Activated naive CD4-positive, alpha-beta T cell treated with anti-CD3 and anti-CD28 coated beads, Interleukin-2, amount 50 U/mL, for 72 hours (primary cell): ENCODE results near the gene NEMP1. TPM values are rescaled to one million over a fixed set of nuclear protein-coding genes. Genes with fewer than 3 reads are reported as not detected.
A peak's percentile ranks its signal among the peaks of the same experiment; 100 is the strongest.
"Not testable (repeated sequence)": the region's sequence is repeated elsewhere in the genome, so short reads cannot be mapped to it uniquely, and the experiment has no call there.

Experiments
- ATAC-seq, 2 donors: fragments of 150-1000 bp; cut with Tn5 transposase; 2 replicates each; pipeline ENCODE4 v1.10.0; 2021; ENCODE audit warnings: mild to moderate bottlenecking in 2 of 2, moderate library complexity in 2 of 2
- DNase-seq, 2 donors: peaks; one replicate each; pipeline ENCODE4 v3.0.0; 2021 to 2022; ENCODE audit warnings: low spot score in 2 of 2
- H3K27ac Mint-ChIP-seq, 2 donors: one replicate each; pipeline ENCODE4 v1.8.0; 2022; ENCODE audit warnings: mild to moderate bottlenecking in 2 of 2, mixed read lengths in 2 of 2
- H3K36me3 Mint-ChIP-seq, 2 donors: one replicate each; pipeline ENCODE4 v1.8.0; 2022; ENCODE audit warnings: mixed read lengths in 2 of 2
- H3K9me3 Mint-ChIP-seq, 2 donors: one replicate each; pipeline ENCODE4 v1.8.0; 2022; ENCODE audit warnings: mixed read lengths in 2 of 2
- total RNA-seq, 2 donors: library from RNA; stranded (reverse); gene quantifications; one replicate each; pipeline ENCODE4 v1.2.3, GENCODE V29; 2022

NEMP1 gene
- total RNA-seq, 2 donors from 2014 or later: 80.2 to 182 TPM

DNA sequence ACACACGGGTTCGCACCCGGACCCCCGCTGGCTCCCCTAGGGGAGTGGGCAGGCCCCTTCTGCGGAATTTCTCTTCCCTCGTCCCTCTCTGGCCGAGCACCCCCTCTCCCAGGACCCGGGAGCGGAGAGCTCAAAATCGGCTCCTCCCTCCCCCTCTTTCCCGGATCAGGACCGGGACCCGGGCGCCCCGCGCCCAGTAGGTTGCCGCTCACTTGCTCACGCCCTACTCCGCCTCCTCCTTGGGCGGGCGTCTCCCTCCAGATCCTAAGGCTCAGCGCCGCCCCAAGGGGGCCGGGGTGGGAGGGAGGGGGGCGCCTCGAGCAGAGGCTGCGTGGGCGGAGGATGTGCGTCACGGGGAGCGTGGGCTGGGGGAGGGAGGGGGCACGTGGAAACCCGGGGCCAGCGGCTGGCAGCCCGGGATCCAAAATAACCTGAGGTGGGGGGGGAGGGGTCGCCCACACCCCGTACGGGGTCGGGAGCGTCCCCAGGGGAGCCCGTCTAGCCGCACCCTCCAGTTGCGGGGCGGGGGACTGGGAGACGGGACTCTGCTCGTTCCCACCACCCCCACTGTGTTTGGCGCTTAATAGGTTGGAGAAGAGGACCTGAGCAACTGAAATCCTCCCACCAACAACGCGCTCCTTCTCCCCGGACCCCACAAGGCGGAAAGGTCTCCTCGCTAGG lies 8.6 kb upstream of the NEMP1 start:
- peak; percentile 51 to 59 for ATAC-seq
- peak; percentile 83 to 85 for DNase-seq
- peak overlapping the region; percentile 96 to 98 for H3K27ac Mint-ChIP-seq
- no peaks in the 10 kb centered on the region for H3K9me3 Mint-ChIP-seq
- peaks cover 9 to 43% of the 10 kb centered on the region in 2 donors for H3K36me3 Mint-ChIP-seq

DNA sequence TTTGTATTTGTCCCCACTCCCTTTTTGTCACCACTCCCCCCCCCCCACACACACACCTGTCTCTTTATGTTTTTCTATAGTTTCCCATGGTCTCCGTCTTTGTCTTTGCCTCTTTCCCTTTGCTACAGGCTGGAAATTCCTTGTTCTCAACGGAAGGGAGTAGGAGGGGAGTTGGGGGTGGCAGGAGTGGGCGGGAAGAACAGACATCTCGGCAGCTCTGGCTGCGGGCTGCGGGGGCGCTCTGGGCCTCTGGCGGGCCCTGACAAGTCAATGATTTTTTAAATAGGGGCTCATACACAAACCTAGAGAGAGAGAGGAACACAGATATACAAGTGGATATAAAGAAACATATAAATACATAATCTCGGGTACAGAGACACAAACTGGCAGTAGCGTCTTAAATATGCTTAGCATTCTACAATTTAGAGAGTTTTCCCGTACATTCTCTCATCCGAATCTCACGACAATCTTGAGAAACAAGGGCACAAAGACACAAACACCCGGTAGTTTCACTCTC lies 8.0 kb upstream of the NEMP1 start:
- H3K9me3 Mint-ChIP-seq: no peaks in the 10 kb centered on the region
- ATAC-seq (no peak), DNase-seq (no peak)
- H3K27ac Mint-ChIP-seq: peak overlapping the region; percentile 96 to 98
- H3K36me3 Mint-ChIP-seq: peaks cover 9 to 43% of the 10 kb centered on the region in 2 donors

DNA sequence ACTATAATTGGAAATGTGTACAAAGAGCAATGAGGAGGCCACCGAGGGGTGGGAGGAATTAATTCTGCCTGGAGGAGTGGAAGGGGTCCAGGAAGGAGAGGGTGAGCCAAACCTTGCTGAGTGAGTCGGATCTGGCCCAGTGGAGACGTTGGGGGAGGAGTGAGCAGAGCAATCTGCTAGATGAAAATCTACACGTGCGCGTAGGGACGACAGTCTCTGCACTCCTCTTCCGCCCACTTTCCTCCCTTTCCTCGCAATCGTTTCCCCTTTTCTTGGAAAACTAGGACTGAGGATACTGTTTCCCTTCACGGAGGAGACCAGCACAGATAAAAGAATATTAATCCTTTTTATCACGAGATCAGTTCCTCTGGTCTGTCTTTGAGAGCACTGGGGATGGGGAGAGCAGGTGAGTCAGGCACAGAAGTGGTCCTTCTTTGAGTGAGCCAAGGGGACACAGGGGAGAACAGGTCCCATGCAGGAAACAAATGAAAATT lies 7.5 kb upstream of the NEMP1 start:
- ATAC-seq: no peak
- H3K36me3 Mint-ChIP-seq: peaks cover 9 to 40% of the 10 kb centered on the region in 2 donors

DNA sequence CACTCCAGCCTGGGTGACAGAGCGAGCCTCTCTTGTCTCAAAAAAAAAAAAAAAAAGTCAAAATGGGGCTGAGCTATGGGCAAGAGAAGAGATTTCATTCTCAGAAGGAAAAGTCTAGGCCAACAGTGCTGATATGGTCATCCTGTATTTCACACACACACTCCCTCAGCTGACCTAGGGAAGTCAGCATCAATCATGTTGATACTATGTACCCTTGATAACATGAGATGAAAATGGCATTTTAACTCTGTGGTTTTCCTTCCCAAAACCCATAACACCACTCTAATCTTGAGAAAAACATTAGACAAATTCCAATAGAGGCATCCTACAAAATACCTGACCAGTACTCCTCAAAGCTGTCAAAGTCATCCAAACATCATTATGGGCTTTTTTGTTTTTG lies 2.3 kb upstream of the NEMP1 start:
- Mint-ChIP-seq H3K27ac (no peak overlapping the region), H3K36me3 (peaks cover 7 to 35% of the 10 kb centered on the region in 2 donors), H3K9me3 (no peaks in the 10 kb centered on the region)
- ATAC-seq (no peak), DNase-seq (no peak)

More for the DNA sequence above, 7.5 kb upstream of the NEMP1 start:
- Mint-ChIP-seq H3K27ac (peak overlapping the region; percentile 96 to 98), H3K9me3 (no peaks in the 10 kb centered on the region)
- peak in 1 of 2 donors; percentile 41 for DNase-seq

DNA sequence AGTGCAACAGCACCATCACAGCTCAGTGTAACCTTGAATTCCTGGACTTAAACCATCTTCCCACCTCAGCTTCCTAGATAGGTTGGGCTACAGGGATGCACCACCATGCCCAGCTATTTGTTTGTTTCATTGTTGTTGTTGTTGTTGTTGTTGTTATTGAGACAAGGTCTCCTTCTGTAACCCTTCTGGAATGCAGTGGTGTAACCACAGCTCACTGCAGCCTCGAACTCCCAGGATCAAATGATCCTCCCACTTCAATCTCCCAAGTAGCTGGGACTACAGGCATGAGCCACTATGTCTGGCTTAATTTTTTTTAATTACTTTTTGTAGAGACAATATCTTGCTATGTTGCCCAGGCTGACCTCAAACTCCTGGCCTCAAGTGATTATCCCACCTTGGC lies 1.2 kb upstream of the NEMP1 start:
- ATAC-seq (no peak), DNase-seq (no peak)
- Mint-ChIP-seq H3K9me3 (no peaks in the 10 kb centered on the region), H3K36me3 (peaks cover 7 to 25% of the 10 kb centered on the region in 2 donors), H3K27ac (peak overlapping the region; percentile 29 to 98)

DNA sequence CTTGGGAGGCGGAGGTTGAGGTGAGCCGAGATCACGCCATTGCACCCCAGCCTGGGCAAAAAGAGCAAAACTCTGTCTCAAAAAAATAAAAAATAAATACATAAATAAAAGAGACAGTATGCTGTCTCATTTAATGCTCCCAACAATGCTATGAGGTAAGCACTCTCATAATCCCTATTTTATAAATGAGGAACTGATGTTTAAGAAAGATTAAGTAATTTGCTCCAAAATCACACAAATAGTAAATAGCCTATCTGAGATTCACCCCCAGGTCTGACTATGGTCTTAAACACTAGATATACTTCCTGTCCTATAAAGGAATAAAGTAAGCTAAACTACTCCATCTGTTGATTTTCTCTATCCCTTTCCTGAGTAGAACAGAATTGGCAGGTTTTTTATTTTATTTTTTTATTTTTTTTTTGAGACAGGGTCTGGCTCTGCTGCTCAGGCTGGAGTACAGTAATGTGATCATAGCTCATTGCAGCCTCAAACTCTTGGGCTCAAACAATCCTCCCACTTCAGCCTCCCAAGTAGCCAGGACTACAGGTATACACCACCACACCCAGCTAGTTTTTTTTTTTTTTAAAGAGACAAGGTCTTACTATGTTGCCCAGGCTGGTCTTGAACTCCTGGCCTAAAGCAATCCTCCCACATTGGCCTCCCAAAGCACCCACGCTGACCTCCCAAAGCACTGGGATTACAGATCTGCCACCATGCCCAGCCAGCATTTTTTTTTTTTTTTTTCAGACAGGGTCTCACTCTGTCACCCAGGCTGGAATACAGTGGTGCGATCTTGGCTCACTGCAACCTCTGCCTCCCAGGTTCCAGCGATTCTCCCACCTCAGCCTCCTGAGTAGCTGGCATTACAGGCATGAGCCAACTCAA lies 4.8 kb downstream of the NEMP1 start:
- H3K9me3 Mint-ChIP-seq, ATAC-seq, DNase-seq: not testable (repeated sequence)
- peaks cover 28 to 55% of the 10 kb centered on the region in 2 donors for H3K36me3 Mint-ChIP-seq
- peak overlapping the region in 1 of 2 donors; percentile 86 for H3K27ac Mint-ChIP-seq

DNA sequence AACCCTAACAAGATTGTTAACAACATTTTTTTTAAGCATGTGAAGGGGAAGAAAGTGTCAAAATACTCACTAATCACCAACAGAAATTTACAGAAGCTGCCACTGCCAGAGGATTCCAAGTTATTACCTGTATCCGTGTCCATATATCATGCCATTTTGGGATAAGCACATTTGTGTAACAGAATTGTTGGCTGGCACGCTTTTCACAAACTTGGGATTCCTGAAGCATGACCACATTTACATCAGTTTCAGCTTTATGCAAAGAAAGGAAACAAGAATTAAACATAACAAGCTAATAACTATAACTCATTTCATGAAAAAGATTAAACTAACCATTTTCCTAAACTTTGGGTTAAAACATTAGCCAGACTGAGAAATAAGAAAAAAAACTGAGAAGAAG lies 5.9 kb downstream of the NEMP1 start:
- H3K27ac Mint-ChIP-seq: no peak overlapping the region

DNA sequence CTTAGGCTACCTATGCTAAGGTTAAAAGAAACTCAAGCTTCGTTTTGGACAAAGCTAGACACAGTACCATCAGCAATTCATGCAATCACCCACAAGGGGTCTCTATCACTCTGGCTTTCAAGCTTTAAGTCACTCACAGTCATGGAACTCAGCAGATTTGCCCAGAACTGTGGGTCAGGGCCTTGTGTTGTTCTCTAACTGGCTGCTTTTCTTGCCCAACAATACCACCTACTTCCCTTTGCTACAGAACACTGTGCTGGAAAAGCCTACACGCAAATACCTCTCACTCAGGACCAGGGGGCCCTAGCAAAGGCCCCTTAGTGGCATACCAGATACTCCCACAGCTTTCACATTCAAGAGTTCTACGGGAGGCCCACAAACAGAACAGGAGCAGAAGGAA lies 9.1 kb downstream of the NEMP1 start:
- H3K9me3 Mint-ChIP-seq: peaks cover 0 to 5% of the 10 kb centered on the region in 2 donors
- peak; percentile 73 to 84 for ATAC-seq
- peak in 1 of 2 donors; percentile 54 for DNase-seq
- peaks cover 35 to 59% of the 10 kb centered on the region in 2 donors for H3K36me3 Mint-ChIP-seq
- H3K27ac Mint-ChIP-seq: peak overlapping the region; percentile 82 to 86

More for the DNA sequence above, 5.9 kb downstream of the NEMP1 start:
- no peaks in the 10 kb centered on the region for H3K9me3 Mint-ChIP-seq
- H3K36me3 Mint-ChIP-seq: peaks cover 27 to 55% of the 10 kb centered on the region in 2 donors
- ATAC-seq: no peak
- no peak for DNase-seq

DNA sequence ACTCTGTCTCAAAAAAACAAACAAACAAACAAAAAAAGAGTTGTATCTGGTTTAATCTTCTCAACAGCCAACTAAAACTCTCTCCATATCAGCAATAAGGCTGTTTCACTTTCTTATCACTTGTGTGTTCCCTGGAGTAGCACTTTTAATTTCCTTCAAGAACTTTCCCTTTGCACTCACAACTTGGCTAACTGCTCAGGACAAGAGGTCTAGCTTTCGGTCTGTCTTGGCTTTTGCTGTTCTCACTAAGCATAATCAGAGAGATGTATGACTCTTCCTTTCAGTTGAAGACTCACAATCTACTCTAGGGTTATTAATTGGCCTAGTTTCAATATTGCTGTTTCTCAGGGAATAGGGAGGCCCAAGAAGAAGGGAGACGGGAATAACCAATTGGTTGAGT lies 12.3 kb downstream of the NEMP1 start:
- ATAC-seq (peak; percentile 14 to 62), DNase-seq (no peak)
- peaks cover 33 to 45% of the 10 kb centered on the region in 2 donors for H3K36me3 Mint-ChIP-seq
- peaks cover 0 to 5% of the 10 kb centered on the region in 2 donors for H3K9me3 Mint-ChIP-seq
- peak overlapping the region; percentile 93 to 94 for H3K27ac Mint-ChIP-seq

DNA sequence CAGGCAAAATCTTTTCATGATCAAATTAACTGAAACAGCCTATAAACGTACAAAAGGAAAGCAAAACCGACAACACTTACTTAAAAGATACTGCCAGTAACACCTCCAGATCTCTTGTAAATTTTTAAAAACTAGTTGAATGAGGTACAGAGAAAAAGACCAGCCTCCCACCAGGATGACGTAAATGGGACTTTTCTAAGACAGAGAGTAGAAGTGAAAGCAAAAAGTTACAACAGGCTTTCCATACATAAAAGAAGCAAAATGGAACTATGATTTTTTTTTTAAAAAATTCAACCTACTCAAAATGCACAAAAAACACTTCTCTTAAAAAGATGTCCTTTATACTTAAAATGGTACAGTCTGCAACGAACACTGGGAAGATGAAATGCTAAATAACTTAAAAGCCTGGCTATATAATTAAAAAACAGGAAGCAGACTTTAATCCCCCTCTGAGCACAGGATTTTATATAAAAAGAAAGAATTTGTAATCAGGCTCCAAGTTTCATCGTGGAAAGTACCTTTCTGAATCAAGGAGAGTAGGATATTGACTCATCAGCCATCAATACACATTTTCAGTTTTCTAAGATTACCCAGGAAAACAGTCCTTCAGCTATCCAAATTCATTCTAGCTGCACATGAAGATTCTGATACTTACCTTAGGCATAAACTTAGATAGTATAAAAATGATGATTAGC lies 14.5 kb downstream of the NEMP1 start:
- H3K9me3 Mint-ChIP-seq: peaks cover 0 to 5% of the 10 kb centered on the region in 2 donors
- H3K36me3 Mint-ChIP-seq: peaks cover 29 to 50% of the 10 kb centered on the region in 2 donors
- ATAC-seq (peak; percentile 74 to 89), DNase-seq (peak in 1 of 2 donors; percentile 39)
- H3K27ac Mint-ChIP-seq: peak overlapping the region; percentile 89 to 94

DNA sequence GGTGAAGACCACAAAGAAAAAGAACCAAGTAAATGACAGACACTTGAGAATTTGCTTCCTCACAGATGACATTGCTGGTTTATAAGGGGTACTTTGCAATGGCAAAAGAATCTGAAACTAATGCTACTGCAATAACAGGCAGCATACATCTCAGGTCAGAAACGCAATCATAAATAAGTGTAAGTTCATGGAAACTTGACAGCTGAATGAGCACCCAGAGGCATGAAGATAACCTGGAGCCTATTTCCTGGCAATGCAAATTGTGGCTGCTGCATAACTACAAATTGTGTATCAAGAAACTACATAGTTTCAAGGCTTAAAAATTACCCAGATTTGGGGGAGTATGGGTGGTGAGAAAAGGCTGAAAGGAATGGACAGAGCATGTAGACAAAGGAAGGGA lies 20.1 kb downstream of the NEMP1 start:
- H3K36me3 Mint-ChIP-seq: peaks cover 34 to 50% of the 10 kb centered on the region in 2 donors
- H3K27ac Mint-ChIP-seq: peak overlapping the region in 1 of 2 donors; percentile 84
- no peak for ATAC-seq
- no peaks in the 10 kb centered on the region for H3K9me3 Mint-ChIP-seq
- DNase-seq: no peak

DNA sequence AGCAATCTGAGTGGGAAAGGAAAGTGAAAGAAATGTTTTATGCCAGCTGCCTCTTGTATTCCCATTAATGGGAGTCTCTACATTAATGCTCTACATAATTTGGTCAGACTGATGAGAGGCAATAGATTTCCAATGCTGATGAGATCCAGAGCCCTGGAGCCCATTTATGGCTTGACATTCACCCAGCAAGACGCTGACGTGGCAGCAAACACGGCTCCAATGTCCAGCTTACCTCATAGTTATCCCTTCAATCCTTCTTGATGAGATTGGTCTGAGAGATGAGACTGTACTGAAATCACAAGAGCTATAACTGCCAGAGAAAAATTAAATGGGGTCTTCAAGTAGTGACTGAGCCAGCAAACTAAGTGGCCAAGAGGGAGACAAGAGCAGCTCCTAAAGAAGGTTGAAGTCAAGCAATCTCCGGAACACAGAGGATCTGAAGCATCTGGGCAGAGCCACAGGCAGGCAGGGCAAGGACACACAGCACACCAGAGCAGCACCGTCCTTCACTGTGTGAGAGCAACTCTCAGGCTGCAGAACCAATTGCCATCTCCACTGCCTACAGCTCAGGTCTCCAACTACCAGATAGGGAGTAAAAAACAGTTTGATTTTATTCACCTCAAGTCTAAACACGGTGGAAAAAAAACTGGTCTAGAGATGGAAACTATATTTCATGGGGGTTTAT lies 21.4 kb downstream of the NEMP1 start:
- no peak for DNase-seq
- peaks cover 30 to 55% of the 10 kb centered on the region in 2 donors for H3K36me3 Mint-ChIP-seq
- H3K9me3 Mint-ChIP-seq: no peaks in the 10 kb centered on the region
- H3K27ac Mint-ChIP-seq: peak overlapping the region in 1 of 2 donors; percentile 51
- no peak for ATAC-seq

DNA sequence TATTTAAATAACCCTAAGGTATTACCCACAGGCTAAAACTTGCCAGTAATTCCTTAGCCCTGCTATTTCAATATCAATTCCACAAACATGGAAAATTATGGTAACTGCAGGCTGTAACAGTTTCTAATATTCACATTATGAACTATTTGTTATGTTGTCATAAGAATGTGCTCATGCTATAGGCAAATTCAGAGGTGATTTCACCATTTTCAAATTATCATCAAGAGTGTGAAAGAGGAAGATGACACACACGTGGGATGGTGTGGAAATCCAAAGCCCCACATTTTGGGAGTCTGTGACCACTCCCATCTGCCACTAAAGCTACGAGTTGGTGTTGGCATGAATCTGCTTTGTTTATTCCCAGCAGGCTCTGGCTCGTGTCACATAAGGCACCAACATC lies 22.8 kb downstream of the NEMP1 start:
- no peak for DNase-seq
- no peak overlapping the region for H3K27ac Mint-ChIP-seq
- no peak for ATAC-seq
- no peaks in the 10 kb centered on the region for H3K9me3 Mint-ChIP-seq
- peaks cover 29 to 51% of the 10 kb centered on the region in 2 donors for H3K36me3 Mint-ChIP-seq

DNA sequence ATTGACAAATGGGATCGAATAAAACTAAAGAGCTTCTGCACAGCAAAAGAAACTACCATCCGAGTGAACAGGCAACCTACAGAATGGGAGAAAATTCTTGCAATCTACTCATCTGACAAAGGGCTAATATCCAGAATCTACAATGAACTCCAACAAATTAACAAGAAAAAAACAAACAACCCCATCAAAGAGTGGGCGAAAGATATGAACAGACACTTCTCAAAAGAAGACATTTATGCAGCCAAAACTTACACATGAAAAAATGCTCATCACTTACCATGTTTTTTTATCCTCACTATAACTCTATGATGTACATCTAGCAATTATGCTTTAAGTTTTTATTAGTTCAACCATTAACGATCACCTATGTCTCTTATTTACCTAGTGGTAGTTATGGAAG lies 24.7 kb downstream of the NEMP1 start:
- H3K27ac Mint-ChIP-seq, ATAC-seq, H3K9me3 Mint-ChIP-seq, DNase-seq: not testable (repeated sequence)
- H3K36me3 Mint-ChIP-seq: peaks cover 19 to 35% of the 10 kb centered on the region in 2 donors

DNA sequence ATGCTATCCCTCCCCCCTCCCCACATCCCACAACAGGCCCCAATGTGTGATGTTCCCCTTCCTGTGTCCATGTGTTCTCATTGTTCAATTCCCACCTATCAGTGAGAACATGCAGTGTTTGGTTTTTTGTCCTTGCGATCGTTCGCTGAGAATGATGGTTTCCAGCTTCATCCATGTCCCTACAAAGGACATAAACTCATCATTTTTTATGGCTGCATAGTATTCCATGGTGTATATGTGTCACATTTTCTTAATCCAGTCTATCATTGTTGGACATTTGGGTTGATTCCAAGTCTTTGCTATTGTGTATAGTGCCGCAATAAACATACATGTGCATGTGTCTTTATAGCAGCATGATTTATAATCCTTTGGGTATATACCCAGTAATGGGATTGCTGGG lies 25.4 kb downstream of the NEMP1 start:
- peaks cover 11 to 28% of the 10 kb centered on the region in 2 donors for H3K36me3 Mint-ChIP-seq
- not testable (repeated sequence) for DNase-seq, H3K27ac Mint-ChIP-seq, H3K9me3 Mint-ChIP-seq, ATAC-seq

DNA sequence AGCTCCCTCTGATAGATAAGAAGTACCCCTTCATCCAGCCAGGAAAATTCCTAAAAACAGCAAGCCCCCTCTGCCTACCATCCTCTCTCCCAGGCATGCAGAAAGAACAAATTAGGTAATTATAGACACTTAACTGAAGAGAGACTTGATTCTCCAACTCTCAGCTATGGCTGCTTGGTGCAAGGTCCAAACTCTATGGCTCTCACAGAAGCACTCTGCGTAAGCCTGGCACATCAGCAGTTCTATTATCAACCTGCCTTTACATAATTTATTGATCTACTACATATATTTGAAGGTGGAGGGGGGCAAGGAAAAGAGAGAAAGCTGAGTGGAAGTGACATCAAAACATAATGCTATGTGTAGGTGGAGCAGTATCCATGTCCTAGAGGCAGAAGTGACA lies 27.6 kb downstream of the NEMP1 start:
- Mint-ChIP-seq H3K27ac (no peak overlapping the region), H3K9me3 (peaks cover 0 to 4% of the 10 kb centered on the region in 2 donors), H3K36me3 (peaks cover 5 to 25% of the 10 kb centered on the region in 2 donors)
- ATAC-seq (no peak), DNase-seq (no peak)
